ENCODE data around the gene NQO1. TPM values are rescaled to one million over a fixed set of nuclear protein-coding genes. Genes with fewer than 3 reads are reported as not detected.
"Not testable (repeated sequence)": the region's sequence is repeated elsewhere in the genome, so short reads cannot be mapped to it uniquely, and the experiment has no call there.

Gene NQO1
- total RNA-seq, 6 experiments from 2014 or later, result 248 to 801 (median 737) TPM

DNA sequence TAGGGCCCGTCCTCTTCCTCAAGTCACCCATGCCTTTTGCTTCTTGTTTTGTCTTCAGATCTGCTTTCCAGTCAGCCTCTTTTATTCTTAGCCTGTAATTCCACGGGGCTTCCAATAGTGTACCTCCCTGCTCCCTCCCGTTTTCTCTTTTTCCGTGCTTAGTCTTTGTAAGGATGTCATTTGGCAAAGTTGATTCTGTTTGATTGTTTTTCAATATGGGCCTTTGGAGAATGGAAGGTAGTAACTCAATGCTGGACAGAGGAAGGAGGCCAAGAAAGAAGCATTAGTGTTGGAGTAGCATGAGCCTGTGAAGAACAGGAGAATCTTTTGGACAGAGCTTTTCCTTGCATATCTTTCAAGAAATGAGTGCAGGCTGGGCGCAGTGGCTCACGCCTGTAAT, 42.3 kb upstream of the NQO1 start:
- H3K27me3 Mint-ChIP-seq (ENCODE audit: insufficient read depth), result no peaks in the 10 kb centered on the region; the same call in 1 of the 2 replicates
- H3K36me3 Mint-ChIP-seq (ENCODE audit: low read depth), result no peaks in the 10 kb centered on the region
- H3K9me3 Mint-ChIP-seq, result no peaks in the 10 kb centered on the region
- TF ChIP-seq, protein P1, sequence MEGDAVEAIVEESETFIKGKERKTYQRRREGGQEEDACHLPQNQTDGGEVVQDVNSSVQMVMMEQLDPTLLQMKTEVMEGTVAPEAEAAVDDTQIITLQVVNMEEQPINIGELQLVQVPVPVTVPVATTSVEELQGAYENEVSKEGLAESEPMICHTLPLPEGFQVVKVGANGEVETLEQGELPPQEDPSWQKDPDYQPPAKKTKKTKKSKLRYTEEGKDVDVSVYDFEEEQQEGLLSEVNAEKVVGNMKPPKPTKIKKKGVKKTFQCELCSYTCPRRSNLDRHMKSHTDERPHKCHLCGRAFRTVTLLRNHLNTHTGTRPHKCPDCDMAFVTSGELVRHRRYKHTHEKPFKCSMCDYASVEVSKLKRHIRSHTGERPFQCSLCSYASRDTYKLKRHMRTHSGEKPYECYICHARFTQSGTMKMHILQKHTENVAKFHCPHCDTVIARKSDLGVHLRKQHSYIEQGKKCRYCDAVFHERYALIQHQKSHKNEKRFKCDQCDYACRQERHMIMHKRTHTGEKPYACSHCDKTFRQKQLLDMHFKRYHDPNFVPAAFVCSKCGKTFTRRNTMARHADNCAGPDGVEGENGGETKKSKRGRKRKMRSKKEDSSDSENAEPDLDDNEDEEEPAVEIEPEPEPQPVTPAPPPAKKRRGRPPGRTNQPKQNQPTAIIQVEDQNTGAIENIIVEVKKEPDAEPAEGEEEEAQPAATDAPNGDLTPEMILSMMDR (IDR thresholded peaks at IDR 0.05), result no peak
- H3K4me3 Mint-ChIP-seq, result no peak overlapping the region
- no peak for DNase-seq
- H3K4me1 Mint-ChIP-seq (ENCODE audit: low read depth), result peaks cover 14% of the 10 kb centered on the region
- H3K27ac Mint-ChIP-seq, result no peak overlapping the region

DNA sequence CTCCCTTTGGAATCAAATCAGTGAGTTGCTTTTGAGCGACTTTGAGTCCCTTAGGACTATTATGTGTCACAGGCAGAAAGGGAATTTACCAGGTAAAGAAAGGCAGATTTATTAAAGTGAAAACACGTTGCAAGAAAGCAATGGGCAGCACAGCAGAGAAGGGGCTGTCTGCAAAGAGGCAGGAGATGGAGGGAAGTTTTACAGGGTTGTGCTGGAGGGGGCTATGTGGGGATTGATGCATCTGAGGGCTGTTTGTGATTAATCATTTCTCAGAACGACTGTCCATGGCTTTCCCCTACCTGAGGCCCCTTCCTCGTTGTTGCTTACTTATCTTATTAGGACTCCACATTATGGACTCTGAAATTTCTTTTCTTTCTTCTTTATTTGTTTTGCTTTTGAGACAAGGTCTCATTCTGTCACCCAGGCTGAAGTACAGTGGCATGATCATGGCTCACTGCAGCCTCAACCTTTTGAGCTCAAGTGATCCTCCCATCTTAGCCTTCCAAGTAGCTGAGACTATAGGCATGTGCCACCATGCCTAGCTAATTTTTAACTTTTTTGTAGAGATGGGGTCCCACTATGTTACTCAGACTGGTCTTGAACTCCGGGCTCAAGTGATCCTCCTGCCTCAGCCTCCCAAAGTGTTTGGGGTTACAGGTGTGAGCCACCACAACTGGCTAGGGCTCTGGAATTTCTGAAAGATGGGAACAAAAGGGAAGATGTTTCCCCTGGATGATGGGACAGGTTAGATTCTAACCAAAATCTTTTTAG, 41.3 kb upstream of the NQO1 start:
- Mint-ChIP-seq H3K9me3 (no peaks in the 10 kb centered on the region), H3K4me3 (no peak overlapping the region), H3K4me1 (ENCODE audit: low read depth) (peaks cover 18% of the 10 kb centered on the region), H3K27me3 (ENCODE audit: insufficient read depth) (no peaks in the 10 kb centered on the region; the same call in 1 of the 2 replicates), H3K36me3 (ENCODE audit: low read depth) (no peaks in the 10 kb centered on the region), H3K27ac (no peak overlapping the region)
- DNase-seq, result no peak
- TF ChIP-seq, protein P1 (IDR thresholded peaks at IDR 0.05), result no peak

DNA sequence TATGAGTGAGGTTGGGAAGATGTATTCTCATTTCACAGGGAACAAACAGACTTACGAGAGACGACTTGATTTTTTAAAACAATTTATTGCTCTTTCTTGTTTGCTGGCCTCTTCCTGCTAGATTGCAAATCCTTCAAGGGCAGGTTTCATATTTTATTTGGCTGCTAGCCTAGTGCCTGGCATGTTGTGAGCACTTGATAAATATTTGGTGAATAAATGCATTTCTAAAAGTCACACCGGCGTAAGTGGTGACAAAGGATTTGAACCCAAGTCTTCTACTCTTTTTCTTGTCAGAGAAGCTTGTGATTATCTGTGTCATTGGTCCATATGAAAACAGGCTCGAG, 37.2 kb upstream of the NQO1 start:
- TF ChIP-seq, protein P1 (IDR thresholded peaks at IDR 0.05), result no peak
- Mint-ChIP-seq H3K9me3 (no peaks in the 10 kb centered on the region), H3K4me1 (ENCODE audit: low read depth) (peaks cover 11% of the 10 kb centered on the region), H3K27me3 (ENCODE audit: insufficient read depth) (peaks cover under 1% of the 10 kb centered on the region), H3K27ac (peak overlapping the region; percentile 95), H3K36me3 (ENCODE audit: low read depth) (no peaks in the 10 kb centered on the region), H3K4me3 (peak overlapping the region; percentile 95)
- no peak for DNase-seq

DNA sequence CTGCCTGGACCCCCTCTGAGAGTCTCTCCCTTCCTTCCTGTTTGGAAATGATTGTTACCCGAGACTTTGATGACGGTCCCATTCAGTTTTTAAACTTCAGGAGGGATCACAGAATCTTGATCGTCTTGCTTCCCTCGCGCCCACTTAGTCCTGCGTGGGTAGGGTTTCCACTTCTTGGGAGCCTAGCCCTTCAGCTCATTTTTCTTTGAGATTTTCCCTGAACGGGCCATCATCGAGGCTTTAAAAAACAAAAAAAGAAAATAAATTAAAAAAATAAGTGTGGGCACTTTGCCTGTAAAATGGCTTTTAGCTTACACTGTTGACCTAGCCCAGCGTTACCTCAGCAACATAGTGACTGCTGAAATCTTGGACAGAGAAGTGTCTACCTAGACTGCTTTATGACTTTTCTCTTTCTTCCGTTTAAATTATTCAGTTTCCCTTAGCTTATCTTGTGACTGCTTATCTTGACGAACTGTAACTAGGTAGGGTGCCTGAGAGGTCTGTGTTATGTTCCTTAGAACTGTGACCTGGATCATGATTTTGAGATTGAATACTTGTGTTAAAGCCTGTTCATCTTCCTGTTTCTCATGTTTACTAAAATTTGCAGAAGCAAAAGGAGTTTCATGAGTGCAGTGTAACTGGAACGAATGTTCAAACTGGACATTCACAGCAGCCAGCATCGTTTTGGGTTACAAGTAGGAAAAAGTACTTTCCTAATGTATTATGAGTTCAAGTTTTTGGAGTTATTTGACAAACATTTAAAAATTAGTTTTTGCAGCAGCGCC, 36.6 kb upstream of the NQO1 start:
- peak; percentile 46 for DNase-seq

DNA sequence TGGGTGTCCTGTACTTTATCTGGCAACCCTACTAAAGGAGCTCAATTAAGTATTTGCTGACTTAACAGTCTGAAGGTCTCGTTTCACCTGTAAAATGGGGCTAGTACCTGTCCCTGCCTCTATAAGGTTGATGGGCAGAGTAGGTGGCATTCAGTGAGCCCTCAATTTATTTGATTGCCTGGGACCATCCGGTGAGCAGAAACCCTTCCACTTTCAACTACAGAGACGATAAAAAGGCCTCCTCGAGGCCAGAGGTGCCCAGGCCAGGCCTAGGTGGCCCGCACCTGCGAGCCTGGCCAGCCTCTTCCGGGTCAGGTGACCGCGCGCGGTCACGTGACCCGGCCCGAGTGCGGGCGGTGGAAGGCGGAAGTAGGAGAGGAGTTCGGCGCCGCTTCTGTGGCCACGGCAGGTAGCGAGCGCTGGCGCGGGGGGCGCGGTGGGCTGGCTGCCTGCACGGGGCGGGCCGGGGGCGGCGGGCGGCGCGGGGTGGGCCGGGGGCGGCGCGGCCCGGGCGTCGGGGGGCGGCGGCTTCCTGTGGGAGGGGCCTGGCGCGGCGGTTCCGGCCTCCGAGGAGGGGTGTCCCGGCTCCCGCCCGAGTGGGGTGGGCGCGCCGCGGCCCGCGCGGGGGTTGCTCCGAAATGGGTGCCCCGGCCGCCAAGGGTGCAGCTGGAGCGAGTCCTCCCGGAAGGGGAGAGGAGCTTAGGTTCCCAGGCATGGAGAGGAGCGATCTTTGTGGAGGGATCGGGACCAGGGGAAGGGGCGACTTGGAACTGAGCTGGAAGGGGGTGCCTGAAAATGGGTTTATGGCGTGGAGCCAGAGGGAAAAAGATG, 35.8 kb upstream of the NQO1 start, which contains the start of gene WWP2:
WWP2 (plus strand) TSS at position 350 of the 831 bp plus-strand sequence. CDS start 24,679 bp downstream, outside the sequence.
- peak; percentile 18 for DNase-seq
- Mint-ChIP-seq H3K9me3 (no peaks in the 10 kb centered on the region), H3K27me3 (ENCODE audit: insufficient read depth) (peaks cover 3% of the 10 kb centered on the region), H3K4me1 (ENCODE audit: low read depth) (peaks cover 14% of the 10 kb centered on the region), H3K36me3 (ENCODE audit: low read depth) (no peaks in the 10 kb centered on the region), H3K4me3 (peak within 1 kb of the TSS; percentile 95), H3K27ac (peak within 1 kb of the TSS; percentile 95)
- TF ChIP-seq, protein P1 (IDR thresholded peaks at IDR 0.05), result no peak

More for the DNA sequence above, 36.6 kb upstream of the NQO1 start:
- peak overlapping the region; percentile 95 for H3K27ac Mint-ChIP-seq
- peak overlapping the region; percentile 95 for H3K4me3 Mint-ChIP-seq
- TF ChIP-seq, protein P1 (IDR thresholded peaks at IDR 0.05), result no peak
- peaks cover 3% of the 10 kb centered on the region for H3K27me3 Mint-ChIP-seq (ENCODE audit: insufficient read depth)
- no peaks in the 10 kb centered on the region for H3K9me3 Mint-ChIP-seq
- H3K36me3 Mint-ChIP-seq (ENCODE audit: low read depth), result no peaks in the 10 kb centered on the region
- peaks cover 11% of the 10 kb centered on the region for H3K4me1 Mint-ChIP-seq (ENCODE audit: low read depth)

DNA sequence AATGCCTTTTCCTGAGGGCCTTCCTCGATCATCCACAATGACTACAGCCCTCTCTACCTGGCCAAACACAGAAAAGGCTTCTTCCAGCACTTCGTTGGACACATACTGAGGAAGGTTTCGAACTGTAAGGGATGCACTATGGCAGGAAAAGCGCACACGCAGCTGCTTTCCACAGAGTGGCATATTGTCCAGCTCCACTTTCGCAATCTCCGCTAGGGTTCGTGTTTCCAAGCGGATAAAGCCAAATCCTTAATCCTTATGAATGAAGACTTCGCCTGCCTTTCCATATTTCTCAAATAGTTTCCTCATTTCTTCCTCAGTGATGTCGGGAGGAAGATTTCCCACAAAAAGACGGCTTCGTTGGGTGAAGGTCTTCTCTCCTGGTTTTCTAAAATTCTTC, 31.0 kb upstream of the NQO1 start:
- DNase-seq; H3K9me3 Mint-ChIP-seq; H3K36me3 Mint-ChIP-seq (ENCODE audit: low read depth); H3K27ac Mint-ChIP-seq: not testable (repeated sequence)
- Mint-ChIP-seq H3K4me1 (ENCODE audit: low read depth) (peaks cover 20% of the 10 kb centered on the region), H3K27me3 (ENCODE audit: insufficient read depth) (peaks cover 13% of the 10 kb centered on the region), H3K4me3 (peak overlapping the region; percentile 29; the same call in 1 of the 2 replicates)

Data from HFFc6 (cell line).